Loucy (cell line): ENCODE measurements around the gene C17orf114.

Experiments
- H2AFZ ChIP-seq: fragments of 200-600 bp; sonication (generic); 2 replicates; pipeline ENCODE4 v1.6.0; 2016; ENCODE audit warnings: antibody characterized with exemption, mild to moderate bottlenecking, low read length, moderate library complexity
- H3F3A ChIP-seq: fragments of 200-600 bp; 2 replicates; pipeline ENCODE4 v1.6.0; 2016; ENCODE audit warnings: antibody characterized with exemption, low read depth, mild to moderate bottlenecking
- H3K27me3 ChIP-seq: fragments of 200-600 bp; sonication (generic); 2 replicates; pipeline ENCODE4 v1.6.1; 2014; ENCODE audit warnings: low read length, mild to moderate bottlenecking; ENCODE audit not compliant: insufficient read depth, poor library complexity, severe bottlenecking
- H3K36me3 ChIP-seq: fragments of 200-600 bp; sonication (generic); 2 replicates; pipeline ENCODE4 v1.6.1; 2016; ENCODE audit warnings: low read length; ENCODE audit not compliant: insufficient read depth
- H3K4me1 ChIP-seq: fragments of 200-600 bp; sonication (generic); 2 replicates; pipeline ENCODE4 v1.5.1; 2014; ENCODE audit warnings: low read length, mild to moderate bottlenecking; ENCODE audit not compliant: insufficient read depth, poor library complexity, severe bottlenecking
- H3K4me2 ChIP-seq: fragments of 200-600 bp; sonication (generic); 2 replicates; pipeline ENCODE4 v1.6.0; 2014; ENCODE audit warnings: antibody characterized with exemption, low read length, low read depth, mild to moderate bottlenecking; ENCODE audit not compliant: poor library complexity, severe bottlenecking
- H3K4me3 ChIP-seq: fragments of 200-600 bp; sonication (generic); 2 replicates; pipeline ENCODE4 v1.5.1; 2014; ENCODE audit warnings: low read length, mild to moderate bottlenecking, mixed read lengths; ENCODE audit not compliant: poor library complexity, severe bottlenecking
- H3K79me2 ChIP-seq: fragments of 200-600 bp; sonication (generic); 2 replicates; pipeline ENCODE4 v1.6.1; 2014; ENCODE audit warnings: low read length; ENCODE audit not compliant: insufficient read depth
- H3K9ac ChIP-seq: fragments of 200-600 bp; sonication (generic); 2 replicates; pipeline ENCODE4 v1.6.0; 2014; ENCODE audit warnings: mild to moderate bottlenecking, low read depth, low read length, moderate library complexity; ENCODE audit not compliant: poor library complexity, severe bottlenecking
- H3K9me2 ChIP-seq: fragments of 200-600 bp; sonication (generic); replicated peaks from 2 replicates; pipeline ENCODE4 v1.6.1; 2016; ENCODE audit warnings: low read depth, low read length, mixed read lengths
- H3K9me3 ChIP-seq: fragments of 200-600 bp; sonication (generic); 2 replicates; pipeline ENCODE4 v1.6.1; 2014; ENCODE audit warnings: mild to moderate bottlenecking, antibody characterized with exemption, low read length, low read depth; ENCODE audit not compliant: insufficient read depth
- H4K20me1 ChIP-seq: fragments of 200-600 bp; sonication (generic); 2 replicates; pipeline ENCODE4 v1.6.0; 2014; ENCODE audit warnings: antibody characterized with exemption, low read length, mild to moderate bottlenecking; ENCODE audit not compliant: insufficient read depth, poor library complexity, severe bottlenecking
- CTCF ChIP-seq: fragments of 200-600 bp; sonication (generic); conservative IDR thresholded peaks from 2 replicates; pipeline ENCODE4 v1.5.1; 2014; ENCODE audit warnings: mild to moderate bottlenecking, antibody characterized with exemption, low read length
- EZH2phosphoT487 ChIP-seq: fragments of 200-600 bp; IDR thresholded peaks from 2 replicates; pipeline ENCODE4 v1.6.1; 2018; ENCODE audit warnings: antibody characterized with exemption, mild to moderate bottlenecking, moderate library complexity, borderline replicate concordance

C17orf114 gene

GRCh38 chr17:4802228-4802627, at the start of gene C17orf114:
Gene C17orf114, minus strand, starts transcription at chr17:4802328.
- Histone ChIP-seq H3K27me3 (peaks cover 8% of the 10 kb centered on the region), H2AFZ (no peak within 1 kb of the TSS), H3K4me3 (no peak within 1 kb of the TSS), H3K4me2 (no peak within 1 kb of the TSS), H3F3A (no peaks in the 10 kb centered on the region; the same call in 1 of the 2 replicates), H3K79me2 (peaks cover 11% of the 10 kb centered on the region; the same call in 1 of the 2 replicates), H3K36me3 (peaks cover 6% of the 10 kb centered on the region; the same call in 1 of the 2 replicates), H4K20me1 (no peaks in the 10 kb centered on the region), H3K9me3 (no peaks in the 10 kb centered on the region), H3K4me1 (peaks cover 9% of the 10 kb centered on the region), H3K9ac (no peak within 1 kb of the TSS), H3K9me2 (no peaks in the 10 kb centered on the region)
- TF ChIP-seq CTCF (no peak), EZH2phosphoT487 (no peak)

DNA sequence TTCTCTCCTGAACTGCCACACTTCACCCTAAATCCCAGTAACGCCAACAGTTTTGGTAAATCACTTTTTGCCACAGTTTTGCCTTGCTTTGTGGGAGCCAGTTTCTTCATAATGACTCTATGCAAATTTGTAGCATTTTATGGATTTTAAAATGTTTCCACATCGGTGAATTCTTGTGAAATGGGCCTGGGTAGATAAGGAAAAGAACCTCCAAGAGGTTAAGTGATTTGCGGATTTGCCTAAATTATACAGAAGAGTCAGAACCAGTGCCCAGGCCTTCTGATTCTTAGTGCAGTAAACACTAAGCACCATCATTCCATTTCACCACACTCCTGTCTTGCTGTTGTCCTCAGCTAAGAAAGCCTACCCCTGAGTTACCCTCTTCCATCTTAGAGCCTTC, 49.0 kb upstream of the C17orf114 start:
- no peaks in the 10 kb centered on the region for H3F3A ChIP-seq
- no peak overlapping the region for H2AFZ ChIP-seq
- H3K4me1 ChIP-seq: no peaks in the 10 kb centered on the region
- H3K4me3 ChIP-seq: no peak overlapping the region
- H3K79me2 ChIP-seq: peaks cover 6% of the 10 kb centered on the region; the same call in 1 of the 2 replicates
- no peak overlapping the region for H3K4me2 ChIP-seq
- no peak for TF ChIP-seq EZH2phosphoT487
- no peak for TF ChIP-seq CTCF
- H3K27me3 ChIP-seq: no peaks in the 10 kb centered on the region
- no peak overlapping the region for H3K9ac ChIP-seq
- peaks cover 54% of the 10 kb centered on the region for H4K20me1 ChIP-seq
- H3K9me3 ChIP-seq: no peaks in the 10 kb centered on the region
- no peaks in the 10 kb centered on the region for H3K36me3 ChIP-seq
- H3K9me2 ChIP-seq: no peaks in the 10 kb centered on the region

DNA sequence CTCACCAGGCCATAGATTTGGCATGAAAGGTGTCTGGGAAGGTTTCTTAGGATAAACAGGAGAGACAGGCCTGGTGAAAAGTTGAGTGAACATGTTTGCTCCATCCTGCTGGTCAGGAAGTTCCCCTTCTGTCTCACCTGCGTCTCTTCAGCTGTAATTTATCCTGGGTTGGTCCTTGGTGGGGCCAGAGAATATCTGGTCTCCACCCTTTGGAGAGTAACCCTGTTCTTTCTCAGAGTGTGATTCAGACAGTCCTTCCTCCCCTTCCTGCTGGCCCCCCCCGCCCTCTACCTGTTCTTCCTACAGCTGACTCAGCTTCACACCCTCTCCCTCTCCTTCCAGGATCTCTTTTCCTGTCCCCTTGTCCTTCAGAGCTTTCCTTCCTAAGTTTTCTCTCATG, 48.1 kb upstream of the C17orf114 start:
- no peaks in the 10 kb centered on the region for H3F3A ChIP-seq
- peaks cover 6% of the 10 kb centered on the region; the same call in 1 of the 2 replicates for H3K79me2 ChIP-seq
- no peaks in the 10 kb centered on the region for H3K9me3 ChIP-seq
- TF ChIP-seq CTCF: no peak
- no peak for TF ChIP-seq EZH2phosphoT487
- no peak overlapping the region for H2AFZ ChIP-seq
- H3K4me3 ChIP-seq: no peak overlapping the region
- no peak overlapping the region for H3K9ac ChIP-seq
- H3K9me2 ChIP-seq: no peaks in the 10 kb centered on the region
- H4K20me1 ChIP-seq: peaks cover 54% of the 10 kb centered on the region
- H3K27me3 ChIP-seq: no peaks in the 10 kb centered on the region
- no peaks in the 10 kb centered on the region for H3K36me3 ChIP-seq
- no peaks in the 10 kb centered on the region for H3K4me1 ChIP-seq
- no peak overlapping the region for H3K4me2 ChIP-seq
